Measurements from ENCODE around the gene DGKA.

- TF ChIP-seq CTCF (conservative IDR thresholded peaks at IDR 0.05; ENCODE audit: low read length) (no peak), EZH2phosphoT487 (IDR thresholded peaks at IDR 0.05; ENCODE audit: borderline replicate concordance) (no peak)
Observed at GRCh38 chr12:55937981-55938380, 7.0 kb downstream of the DGKA start.

Measured in Loucy (cell line).